Hematopoietic multipotent progenitor cell treated with erythropoietin and hydrocortisone succinate and interleukin-3 and kit ligand, for 6 days (in vitro differentiated cells): ENCODE results near the gene ZNF398.

Experiments
- DNase-seq: peaks from one replicate; pipeline ENCODE4 v3.0.0-alpha.2; 2015

The ZNF398 gene

GRCh38 chr7:149153346-149153745 lies 6.1 kb downstream of the ZNF398 start:
- DNase-seq, result no peak

- DNase-seq, result no peak
Observed at GRCh38 chr7:149154056-149154455, 6.8 kb downstream of the ZNF398 start.

GRCh38 chr7:149156898-149157297 lies 9.6 kb downstream of the ZNF398 start:
- no peak for DNase-seq

- DNase-seq, result no peak
Observed at GRCh38 chr7:149161241-149161848, 14.1 kb downstream of the ZNF398 start.

GRCh38 chr7:149166142-149166541 lies 18.9 kb downstream of the ZNF398 start:
- no peak for DNase-seq

GRCh38 chr7:149166630-149167352 lies 19.5 kb downstream of the ZNF398 start:
- DNase-seq, result no peak

GRCh38 chr7:149171892-149172533 lies 24.8 kb downstream of the ZNF398 start:
- no peak for DNase-seq

GRCh38 chr7:149172534-149172920 lies 25.3 kb downstream of the ZNF398 start:
- no peak for DNase-seq

GRCh38 chr7:149175150-149175549 lies 27.9 kb downstream of the ZNF398 start:
- DNase-seq, result no peak

- DNase-seq, result no peak
Observed at GRCh38 chr7:149179241-149179640, 32.0 kb downstream of the ZNF398 start.

GRCh38 chr7:149180722-149181449 lies 33.6 kb downstream of the ZNF398 start:
- no peak for DNase-seq

- DNase-seq, result no peak
Observed at GRCh38 chr7:149181450-149181790, 34.2 kb downstream of the ZNF398 start.

GRCh38 chr7:149184274-149184673 lies 37.0 kb downstream of the ZNF398 start:
- DNase-seq, result no peak

- no peak for DNase-seq
Observed at GRCh38 chr7:149188213-149188612, 41.0 kb downstream of the ZNF398 start.

GRCh38 chr7:149188637-149189259 lies 41.5 kb downstream of the ZNF398 start:
- DNase-seq, result no peak

GRCh38 chr7:149191851-149192250 lies 44.6 kb downstream of the ZNF398 start:
- no peak for DNase-seq

- no peak for DNase-seq
Observed at GRCh38 chr7:149194799-149195179, 47.5 kb downstream of the ZNF398 start.

GRCh38 chr7:149195180-149196150 lies 48.2 kb downstream of the ZNF398 start, which contains the start of gene ZNF282:
ZNF282 (plus strand) TSS chr7:149195546; CDS start chr7:149195590, 44 bp downstream.
- DNase-seq, result peak; percentile 92

- peak; percentile 47 for DNase-seq
Observed at GRCh38 chr7:149196151-149196704, 49.0 kb downstream of the ZNF398 start.

GRCh38 chr7:149196705-149197171 lies 49.5 kb downstream of the ZNF398 start:
- DNase-seq, result peak; percentile 36

GRCh38 chr7:149197675-149198074 lies 50.4 kb downstream of the ZNF398 start:
- DNase-seq, result no peak
